GM23248 (cell line): Measurements from ENCODE around the gene TMEM82. TPM values are rescaled to one million over a fixed set of nuclear protein-coding genes. Genes with fewer than 3 reads are reported as not detected.

Source experiments
- DNase-seq: peaks from one replicate; pipeline ENCODE4 v3.0.0-alpha.2; 2015
- H2AFZ ChIP-seq: fragments of 200-600 bp; sonication (generic); 2 replicates; pipeline ENCODE4 v1.6.1; 2016; ENCODE audit warnings: antibody characterized with exemption
- H3F3A ChIP-seq: fragments of 200-600 bp; sonication (generic); 2 replicates; pipeline ENCODE4 v1.6.1; 2016; ENCODE audit warnings: mild to moderate bottlenecking, antibody characterized with exemption, mixed run types; ENCODE audit not compliant: insufficient read depth
- H3K27ac ChIP-seq: fragments of 200-600 bp; sonication (generic); 2 replicates; pipeline ENCODE4 v1.5.1; 2016; ENCODE audit warnings: mild to moderate bottlenecking
- H3K27me3 ChIP-seq: fragments of 200-600 bp; sonication (generic); replicated peaks from 2 replicates; pipeline ENCODE4 v1.6.1; 2016; ENCODE audit warnings: mild to moderate bottlenecking; ENCODE audit not compliant: insufficient read depth
- H3K36me3 ChIP-seq: fragments of 200-600 bp; sonication (generic); 2 replicates; pipeline ENCODE4 v1.6.1; 2016; ENCODE audit warnings: low read depth, mild to moderate bottlenecking
- H3K4me1 ChIP-seq: fragments of 200-600 bp; sonication (generic); 2 replicates; pipeline ENCODE4 v1.6.1; 2016; ENCODE audit warnings: mild to moderate bottlenecking; ENCODE audit not compliant: insufficient read depth
- H3K4me2 ChIP-seq: fragments of 200-600 bp; sonication (generic); one replicate; pipeline ENCODE4 v1.6.1; 2016; ENCODE audit warnings: mild to moderate bottlenecking; ENCODE audit not compliant: unreplicated experiment
- H3K4me3 ChIP-seq: fragments of 200-600 bp; sonication (generic); 2 replicates; pipeline ENCODE4 v1.5.1; 2016; ENCODE audit warnings: mild to moderate bottlenecking
- H3K79me2 ChIP-seq: fragments of 200-600 bp; sonication (generic); 2 replicates; pipeline ENCODE4 v1.6.1; 2016; ENCODE audit warnings: mild to moderate bottlenecking; ENCODE audit not compliant: insufficient read depth
- H3K9ac ChIP-seq: fragments of 200-600 bp; sonication (generic); 2 replicates; pipeline ENCODE4 v1.6.1; 2016; ENCODE audit warnings: mild to moderate bottlenecking
- H3K9me2 ChIP-seq: fragments of 200-600 bp; sonication (generic); 2 replicates; pipeline ENCODE4 v1.6.1; 2016; ENCODE audit warnings: mixed run types, mild to moderate bottlenecking, moderate library complexity; ENCODE audit not compliant: insufficient read depth
- H3K9me3 ChIP-seq: fragments of 200-600 bp; sonication (generic); one replicate; pipeline ENCODE4 v1.6.1; 2017; ENCODE audit warnings: low read depth
- H4K20me1 ChIP-seq: fragments of 200-600 bp; sonication (generic); 2 replicates; pipeline ENCODE4 v1.6.0; 2016; ENCODE audit not compliant: insufficient read depth
- EZH2 ChIP-seq: fragments of 200-600 bp; sonication (generic); IDR thresholded peaks from 2 replicates; pipeline ENCODE4 v1.6.1; 2018; ENCODE audit warnings: antibody characterized with exemption, mild to moderate bottlenecking; ENCODE audit not compliant: insufficient read depth, poor library complexity, severe bottlenecking
- EZH2phosphoT487 ChIP-seq: fragments of 200-600 bp; sonication (generic); IDR thresholded peaks from 2 replicates; pipeline ENCODE4 v1.6.1; 2018; ENCODE audit warnings: antibody characterized with exemption, moderate library complexity, mild to moderate bottlenecking, low read depth; ENCODE audit not compliant: insufficient read depth
- WGBS, 2 experiments: methylation state at CpG; one replicate each; pipeline ENCODE4 v1.1.6; 2015 to 2017; ENCODE audit warnings: low lambda C conversion rate in 2 of 2, low coverage in 1 of 2; ENCODE audit errors: missing lambda C conversion rate in 2 of 2; 5-methylcytosine and 5-hydroxymethylcytosine counted together
- in situ Hi-C: fragments of 300-500 bp; cut with MboI; formaldehyde crosslinking; loops from 2 replicates; pipeline ENCODE4 v1.15.0; 2020
- polyA plus RNA-seq: library from polyadenylated mRNA; unstranded; fragments of >200 nt; fragmentation: Nextera tagmentation; extraction: Ambion mirVana; gene quantifications from 2 replicates; pipeline ENCODE4 v1.2.1, GENCODE V29; 2016
- total RNA-seq: library from RNA; depleted of rRNA; stranded (reverse); fragments of >200 nt; shearing (Covaris generic); gene quantifications from 2 replicates; pipeline ENCODE4 v1.2.3, GENCODE V29; 2014

Gene TMEM82
- total and polyA plus RNA-seq, 2 experiments from 2014 or later: not detected

- Histone ChIP-seq H3K36me3 (no peaks in the 10 kb centered on the region; the same call in 1 of the 2 replicates), H3F3A (no peaks in the 10 kb centered on the region), H4K20me1 (no peaks in the 10 kb centered on the region), H2AFZ (no peak overlapping the region), H3K4me2 (no peak overlapping the region), H3K27ac (no peak overlapping the region), H3K9ac (no peak overlapping the region), H3K9me2 (no peaks in the 10 kb centered on the region), H3K4me1 (no peaks in the 10 kb centered on the region), H3K4me3 (no peak overlapping the region), H3K9me3 (no peaks in the 10 kb centered on the region), H3K27me3 (no peaks in the 10 kb centered on the region), H3K79me2 (no peaks in the 10 kb centered on the region)
- TF ChIP-seq EZH2phosphoT487: no peak
- TF ChIP-seq EZH2: no peak
- 85 to 88% methylated on average over 22 of the region's 22 CpGs for WGBS, 2 experiments
- no peak for DNase-seq
- in situ Hi-C loops: no loop called here
These were observed 13.2 kb upstream of the TMEM82 start for GRCh38 chr1:15728937-15729657.

GRCh38 chr1:15730423-15730822, 11.9 kb upstream of the TMEM82 start:
- no peak overlapping the region for H3K27ac ChIP-seq
- H3K9me3 ChIP-seq: no peaks in the 10 kb centered on the region
- WGBS, 2 experiments: 90 to 95% methylated on average over 16 of the region's 16 CpGs
- no peak overlapping the region for H3K4me3 ChIP-seq
- H3F3A ChIP-seq: no peaks in the 10 kb centered on the region
- H3K9me2 ChIP-seq: no peaks in the 10 kb centered on the region
- H3K36me3 ChIP-seq: no peaks in the 10 kb centered on the region; the same call in 1 of the 2 replicates
- no peaks in the 10 kb centered on the region for H4K20me1 ChIP-seq
- H3K4me1 ChIP-seq: no peaks in the 10 kb centered on the region
- no peak for TF ChIP-seq EZH2phosphoT487
- TF ChIP-seq EZH2: no peak
- H3K9ac ChIP-seq: no peak overlapping the region
- no peak for DNase-seq
- no peaks in the 10 kb centered on the region for H3K79me2 ChIP-seq
- H3K4me2 ChIP-seq: no peak overlapping the region
- H2AFZ ChIP-seq: no peak overlapping the region
- H3K27me3 ChIP-seq: no peaks in the 10 kb centered on the region
- in situ Hi-C loops: no loop called here

GRCh38 chr1:15730936-15731335, 11.4 kb upstream of the TMEM82 start:
- no peak overlapping the region for H2AFZ ChIP-seq
- no peaks in the 10 kb centered on the region for H3K9me2 ChIP-seq
- TF ChIP-seq EZH2phosphoT487 (no peak), EZH2 (no peak)
- in situ Hi-C loops: no loop called here
- no peak overlapping the region for H3K4me3 ChIP-seq
- no peak for DNase-seq
- no peaks in the 10 kb centered on the region for H3F3A ChIP-seq
- H3K27ac ChIP-seq: no peak overlapping the region
- H3K79me2 ChIP-seq: no peaks in the 10 kb centered on the region
- H3K4me2 ChIP-seq: no peak overlapping the region
- H3K4me1 ChIP-seq: no peaks in the 10 kb centered on the region
- 88 to 92% methylated on average over 14 to 16 of the region's 16 CpGs for WGBS, 2 experiments
- H3K27me3 ChIP-seq: no peaks in the 10 kb centered on the region
- no peaks in the 10 kb centered on the region; the same call in 1 of the 2 replicates for H3K36me3 ChIP-seq
- no peaks in the 10 kb centered on the region for H4K20me1 ChIP-seq
- no peak overlapping the region for H3K9ac ChIP-seq
- no peaks in the 10 kb centered on the region for H3K9me3 ChIP-seq

DNA sequence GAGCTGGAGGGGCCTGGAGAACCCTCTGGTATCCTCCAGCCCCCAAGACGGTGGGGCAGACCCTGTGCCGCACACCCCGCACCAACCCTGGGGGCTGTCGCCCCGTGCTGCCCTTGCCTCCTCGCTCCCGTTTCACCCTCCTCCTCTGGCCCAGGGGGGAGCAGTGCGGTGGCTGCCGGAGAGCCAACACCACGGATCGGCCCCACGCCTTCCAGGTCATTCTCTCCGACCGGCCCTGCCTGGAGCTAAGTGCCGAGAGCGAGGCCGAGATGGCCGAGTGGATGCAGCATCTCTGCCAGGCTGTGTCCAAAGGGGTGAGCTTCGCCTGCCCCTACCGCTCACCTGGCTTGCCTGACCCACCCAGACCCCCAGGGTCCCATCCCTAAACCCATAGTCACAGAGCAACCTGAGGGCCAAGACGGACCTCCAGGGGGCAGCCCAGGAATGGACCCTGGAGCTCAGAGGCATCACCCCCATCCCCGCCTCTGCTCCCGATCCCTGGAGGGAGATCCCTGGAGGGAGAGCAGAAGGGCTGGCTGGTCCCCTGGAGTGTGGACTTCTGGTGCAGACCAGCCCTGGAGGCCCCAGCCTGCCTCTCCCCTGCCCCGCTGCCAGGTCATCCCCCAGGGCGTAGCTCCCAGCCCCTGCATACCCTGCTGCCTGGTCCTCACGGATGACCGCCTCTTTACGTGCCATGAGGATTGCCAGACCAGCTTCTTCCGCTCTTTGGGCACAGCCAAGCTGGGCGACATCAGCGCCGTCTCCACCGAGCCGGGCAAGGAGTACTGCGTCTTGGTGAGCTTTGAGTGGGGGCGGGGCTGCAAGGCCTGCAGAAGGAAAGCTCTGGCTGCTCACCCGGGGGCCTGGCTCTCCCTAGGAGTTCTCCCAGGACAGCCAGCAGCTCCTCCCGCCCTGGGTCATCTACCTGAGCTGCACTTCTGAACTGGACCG, 10.3 kb upstream of the TMEM82 start:
- H3K79me2 ChIP-seq: no peaks in the 10 kb centered on the region
- DNase-seq: no peak
- no peaks in the 10 kb centered on the region for H4K20me1 ChIP-seq
- no peak overlapping the region for H3K4me3 ChIP-seq
- H3K9me2 ChIP-seq: no peaks in the 10 kb centered on the region
- TF ChIP-seq EZH2phosphoT487 (no peak), EZH2 (no peak)
- H3K4me2 ChIP-seq: no peak overlapping the region
- H3K27ac ChIP-seq: no peak overlapping the region
- H3F3A ChIP-seq: no peaks in the 10 kb centered on the region
- H3K36me3 ChIP-seq: no peaks in the 10 kb centered on the region; the same call in 1 of the 2 replicates
- no peaks in the 10 kb centered on the region for H3K27me3 ChIP-seq
- 92 to 93% methylated on average over 30 to 39 of the region's 39 CpGs for WGBS, 2 experiments
- no peak overlapping the region for H2AFZ ChIP-seq
- in situ Hi-C loops: no loop called here
- no peaks in the 10 kb centered on the region for H3K9me3 ChIP-seq
- no peaks in the 10 kb centered on the region for H3K4me1 ChIP-seq
- H3K9ac ChIP-seq: no peak overlapping the region
